SIG-M5 (cell line): ENCODE results near the gene RCL1.

Experiments
- DNase-seq: peaks from one replicate; lab custom pipeline; 2025; lab: John Stamatoyannopoulos, UW

RCL1 gene

GRCh38 chr9:4842734-4843133, 50.0 kb downstream of the RCL1 start:
- DNase-seq = no peak

- DNase-seq = no peak
Measured at GRCh38 chr9:4844056-4844838, 51.5 kb downstream of the RCL1 start.

- DNase-seq = no peak
Measured at GRCh38 chr9:4849369-4849768, 56.6 kb downstream of the RCL1 start.

GRCh38 chr9:4850603-4851310, 58.0 kb downstream of the RCL1 start:
- no peak for DNase-seq

GRCh38 chr9:4852419-4852818, 59.7 kb downstream of the RCL1 start:
- DNase-seq = no peak

- no peak for DNase-seq
Measured at GRCh38 chr9:4854265-4854590, 61.5 kb downstream of the RCL1 start.

- DNase-seq = no peak
Measured at GRCh38 chr9:4855841-4856240, 63.1 kb downstream of the RCL1 start.

- DNase-seq = no peak
Measured at GRCh38 chr9:4857163-4857810, 64.5 kb downstream of the RCL1 start.

- no peak for DNase-seq
Measured at GRCh38 chr9:4859035-4859434, 66.3 kb downstream of the RCL1 start.

- no peak for DNase-seq
Measured at GRCh38 chr9:4860383-4860782, 67.6 kb downstream of the RCL1 start.

- no peak for DNase-seq
Measured at GRCh38 chr9:4861145-4861544, 68.4 kb downstream of the RCL1 start.

- DNase-seq = no peak
Measured at GRCh38 chr9:4861736-4862451, 69.2 kb downstream of the RCL1 start.

GRCh38 chr9:4862506-4863250, 69.9 kb downstream of the RCL1 start:
- no peak for DNase-seq

- no peak for DNase-seq
Measured at GRCh38 chr9:4864234-4864661, 71.5 kb downstream of the RCL1 start.

- no peak for DNase-seq
Measured at GRCh38 chr9:4864698-4865097, 72.0 kb downstream of the RCL1 start.

GRCh38 chr9:4865681-4866080, 72.9 kb downstream of the RCL1 start:
- no peak for DNase-seq

GRCh38 chr9:4866239-4866969, 73.7 kb downstream of the RCL1 start:
- no peak for DNase-seq

GRCh38 chr9:4873066-4873465, 80.3 kb downstream of the RCL1 start:
- DNase-seq = no peak

GRCh38 chr9:4875559-4875958, 82.8 kb downstream of the RCL1 start:
- DNase-seq = no peak

GRCh38 chr9:4879115-4879558, 86.4 kb downstream of the RCL1 start:
- DNase-seq = no peak

GRCh38 chr9:4883326-4883873, 90.7 kb downstream of the RCL1 start:
- no peak for DNase-seq
